ENCODE data around the gene RSRC1.

RSRC1 gene

DNA sequence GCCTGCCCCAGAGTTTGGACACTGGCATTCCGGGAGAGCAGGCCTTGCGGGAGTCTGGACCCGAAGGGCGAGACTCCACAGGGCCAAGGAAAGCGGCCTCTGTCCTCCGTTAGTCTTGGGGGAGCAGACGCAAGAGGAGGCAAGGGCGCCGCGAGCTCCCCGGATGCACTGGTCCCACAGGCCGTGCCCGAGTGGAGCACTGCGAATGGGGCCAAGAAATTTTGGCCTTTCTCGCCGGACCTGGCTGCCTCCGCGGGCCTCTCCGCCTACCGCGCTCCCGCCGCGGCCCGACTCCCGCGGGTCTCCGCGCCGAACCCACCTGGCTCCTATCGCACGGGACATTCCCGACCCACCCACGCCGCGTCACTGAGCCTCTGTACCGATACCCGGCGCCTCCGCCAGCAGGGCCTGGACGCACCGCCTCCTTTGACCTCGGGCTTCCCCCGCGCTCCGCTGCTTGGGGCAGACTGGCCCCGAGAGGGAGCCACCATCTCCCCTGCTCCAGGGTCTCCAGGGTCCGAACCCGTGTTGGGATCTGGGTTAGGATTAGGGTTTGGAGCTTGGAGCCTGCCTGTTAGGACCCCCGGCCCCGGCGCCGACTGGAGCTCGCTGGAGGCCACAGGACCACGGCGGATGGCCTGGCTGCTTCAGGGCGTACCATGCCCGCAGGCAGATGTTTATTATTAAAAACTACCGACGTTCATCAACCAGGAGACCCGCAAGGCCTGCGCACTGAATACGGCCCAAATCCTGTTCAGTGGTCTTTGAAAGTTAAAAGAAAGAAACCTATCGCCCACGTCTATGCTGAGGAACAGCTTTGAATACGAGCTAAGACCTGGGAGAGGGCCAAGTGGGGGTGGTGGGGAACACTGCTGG, 15.4 kb upstream of the RSRC1 start:
- no peaks in the 10 kb centered on the region for H4K20me1 ChIP-seq (ENCODE audit: insufficient read depth, low read length)
- peak overlapping the region; percentile 37 for H3K4me3 ChIP-seq (ENCODE audit: low read depth, low read length, poor library complexity, severe bottlenecking)
- H2AFZ ChIP-seq (ENCODE audit: low read length): no peak overlapping the region
- no peaks in the 10 kb centered on the region for H3K79me2 ChIP-seq (ENCODE audit: insufficient read depth, low read length)
- H3K4me2 ChIP-seq (ENCODE audit: low read length): peak overlapping the region; percentile 47
- TF ChIP-seq CTCF (IDR thresholded peaks at IDR 0.05; ENCODE audit: low read length) (peak; percentile 21; the same call in 1 of the 2 replicates), EZH2 (IDR thresholded peaks at IDR 0.05; ENCODE audit: borderline replicate concordance, low read length) (no peak)
- no peaks in the 10 kb centered on the region; the same call in 1 of the 2 replicates for H3K36me3 ChIP-seq (ENCODE audit: insufficient read depth, low read length)
- H3K27ac ChIP-seq (ENCODE audit: low read depth, low read length, poor library complexity, severe bottlenecking): no peak overlapping the region
- no peaks in the 10 kb centered on the region for H3K27me3 ChIP-seq (ENCODE audit: insufficient read depth, low read length)
- H3K9me2 ChIP-seq (ENCODE audit: low read depth, low read length): no peaks in the 10 kb centered on the region
- peaks cover 19% of the 10 kb centered on the region for H3K4me1 ChIP-seq (ENCODE audit: insufficient read depth, low read length, severe bottlenecking)
- no peaks in the 10 kb centered on the region for H3F3A ChIP-seq (ENCODE audit: insufficient read depth, low read length)
- H3K9ac ChIP-seq (ENCODE audit: low read length): no peak overlapping the region
- no peaks in the 10 kb centered on the region for H3K9me3 ChIP-seq (ENCODE audit: low read length)

GRCh38 chr3:158095111-158095813, 14.6 kb upstream of the RSRC1 start:
- Histone ChIP-seq H3K36me3 (ENCODE audit: insufficient read depth, low read length) (no peaks in the 10 kb centered on the region; the same call in 1 of the 2 replicates), H3F3A (ENCODE audit: insufficient read depth, low read length) (no peaks in the 10 kb centered on the region), H3K4me2 (ENCODE audit: low read length) (peak overlapping the region; percentile 47), H3K27ac (ENCODE audit: low read depth, low read length, poor library complexity, severe bottlenecking) (no peak overlapping the region), H3K4me3 (ENCODE audit: low read depth, low read length, poor library complexity, severe bottlenecking) (peak overlapping the region; percentile 37), H3K9me3 (ENCODE audit: low read length) (no peaks in the 10 kb centered on the region), H3K79me2 (ENCODE audit: insufficient read depth, low read length) (no peaks in the 10 kb centered on the region), H3K9ac (ENCODE audit: low read length) (no peak overlapping the region), H4K20me1 (ENCODE audit: insufficient read depth, low read length) (no peaks in the 10 kb centered on the region), H3K27me3 (ENCODE audit: insufficient read depth, low read length) (no peaks in the 10 kb centered on the region), H3K4me1 (ENCODE audit: insufficient read depth, low read length, severe bottlenecking) (peaks cover 19% of the 10 kb centered on the region), H3K9me2 (ENCODE audit: low read depth, low read length) (no peaks in the 10 kb centered on the region), H2AFZ (ENCODE audit: low read length) (no peak overlapping the region)
- TF ChIP-seq EZH2 (IDR thresholded peaks at IDR 0.05; ENCODE audit: borderline replicate concordance, low read length) (no peak), CTCF (IDR thresholded peaks at IDR 0.05; ENCODE audit: low read length) (no peak)

DNA sequence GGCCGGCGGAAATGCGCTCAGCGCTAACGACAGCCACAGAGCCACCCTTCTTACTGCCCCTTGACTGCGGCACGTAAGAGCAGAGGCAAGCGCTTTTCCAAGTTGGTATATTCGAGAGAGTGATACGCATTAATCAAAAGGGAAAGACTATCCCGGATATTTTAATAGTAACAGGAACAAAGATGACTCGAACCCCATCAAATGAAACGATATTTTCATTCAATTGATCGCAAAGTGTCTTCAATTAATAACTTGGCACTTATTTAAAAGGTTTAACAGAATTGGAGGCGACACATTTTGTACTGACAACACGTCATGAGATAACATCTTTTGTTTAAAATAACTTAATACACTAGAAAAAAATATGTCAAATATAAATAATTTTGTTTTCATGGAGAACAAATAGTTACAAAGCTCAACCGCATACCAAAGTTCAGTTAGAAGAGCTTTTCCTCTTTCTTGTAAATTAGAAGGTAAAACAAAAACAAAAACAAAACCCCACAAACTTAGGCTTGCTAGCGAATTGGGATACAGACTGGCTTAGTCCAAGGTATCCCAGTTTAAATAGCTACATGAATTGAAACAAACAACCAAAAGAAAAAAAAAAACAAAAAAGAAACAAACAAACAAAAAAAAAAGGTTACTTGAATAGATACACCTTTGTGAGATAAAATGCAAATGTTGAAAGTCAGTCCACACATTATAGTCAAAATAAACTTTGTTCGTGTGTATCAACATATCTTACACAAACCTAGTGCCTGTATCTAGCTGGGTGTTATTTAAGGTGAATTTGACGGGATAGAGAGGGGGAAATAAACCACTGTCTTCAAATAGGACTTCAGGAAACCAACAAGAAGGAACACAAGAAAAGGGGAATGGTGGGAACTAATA, 13.8 kb upstream of the RSRC1 start:
- no peak overlapping the region for H3K27ac ChIP-seq (ENCODE audit: low read depth, low read length, poor library complexity, severe bottlenecking)
- H3K27me3 ChIP-seq (ENCODE audit: insufficient read depth, low read length): no peaks in the 10 kb centered on the region
- no peak for TF ChIP-seq EZH2 (IDR thresholded peaks at IDR 0.05; ENCODE audit: borderline replicate concordance, low read length)
- no peak for TF ChIP-seq CTCF (IDR thresholded peaks at IDR 0.05; ENCODE audit: low read length)
- H3K79me2 ChIP-seq (ENCODE audit: insufficient read depth, low read length): no peaks in the 10 kb centered on the region
- H3K9me3 ChIP-seq (ENCODE audit: low read length): no peaks in the 10 kb centered on the region
- H4K20me1 ChIP-seq (ENCODE audit: insufficient read depth, low read length): no peaks in the 10 kb centered on the region
- H3K9ac ChIP-seq (ENCODE audit: low read length): no peak overlapping the region
- no peaks in the 10 kb centered on the region; the same call in 1 of the 2 replicates for H3K36me3 ChIP-seq (ENCODE audit: insufficient read depth, low read length)
- H3K4me1 ChIP-seq (ENCODE audit: insufficient read depth, low read length, severe bottlenecking): peaks cover 19% of the 10 kb centered on the region
- no peak overlapping the region for H3K4me2 ChIP-seq (ENCODE audit: low read length)
- H3K9me2 ChIP-seq (ENCODE audit: low read depth, low read length): no peaks in the 10 kb centered on the region
- H3F3A ChIP-seq (ENCODE audit: insufficient read depth, low read length): no peaks in the 10 kb centered on the region
- H2AFZ ChIP-seq (ENCODE audit: low read length): no peak overlapping the region
- H3K4me3 ChIP-seq (ENCODE audit: low read depth, low read length, poor library complexity, severe bottlenecking): no peak overlapping the region
